NCI-H2227 (cell line): Measurements from ENCODE around the gene NADSYN1.

Experiments used
- DNase-seq: peaks from one replicate; lab custom pipeline; 2025; ENCODE audit not compliant: unreplicated experiment; lab: John Stamatoyannopoulos, UW

The NADSYN1 gene

DNA sequence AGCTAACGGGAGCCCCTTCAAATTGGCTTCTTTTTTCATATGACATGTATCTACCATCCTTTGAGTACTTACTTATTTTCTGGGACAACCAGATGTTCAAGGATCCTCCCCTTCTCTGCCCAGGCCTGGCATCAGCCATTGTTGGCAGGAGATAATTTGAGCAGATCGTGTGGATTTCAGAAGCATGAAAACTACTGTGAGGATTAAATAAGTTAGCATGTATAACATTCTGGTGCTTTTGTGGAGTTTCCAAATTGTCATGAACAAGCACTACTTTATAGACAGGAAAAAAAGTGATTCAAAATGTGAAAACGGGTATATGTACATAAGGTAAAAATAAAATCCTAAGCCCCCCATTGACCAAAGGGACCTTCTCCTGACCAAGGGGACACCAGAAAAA lies 2.1 kb upstream of the NADSYN1 start:
- DNase-seq = no peak

DNA sequence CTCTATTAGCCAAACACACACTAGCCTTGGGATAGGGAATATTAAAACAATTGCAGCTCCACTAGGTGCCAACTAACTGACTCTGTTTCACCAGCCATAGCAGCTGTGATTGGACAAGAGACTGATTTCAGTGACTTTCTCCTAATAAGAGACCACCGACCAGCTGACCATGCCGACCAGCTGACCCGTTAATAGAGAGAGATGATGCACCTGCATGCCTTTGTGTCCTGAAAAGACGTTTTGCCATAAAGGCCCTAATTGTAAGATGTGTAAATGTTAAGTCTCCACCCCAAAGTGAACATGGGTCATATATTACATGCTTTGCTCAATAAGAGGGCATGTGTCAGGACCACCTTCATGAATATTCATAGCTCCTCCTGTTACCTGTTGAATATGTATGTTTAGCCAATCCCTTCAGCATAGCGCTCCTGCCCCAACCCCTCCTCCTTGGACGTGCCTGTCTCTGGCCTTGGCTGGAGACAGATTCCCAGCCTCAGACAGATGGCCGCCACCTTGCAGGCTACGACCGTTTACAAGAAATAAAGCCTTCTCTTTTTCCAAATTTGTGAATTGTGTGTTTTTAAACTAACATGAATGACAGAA lies 1.3 kb upstream of the NADSYN1 start:
- DNase-seq = peak; percentile 66

DNA sequence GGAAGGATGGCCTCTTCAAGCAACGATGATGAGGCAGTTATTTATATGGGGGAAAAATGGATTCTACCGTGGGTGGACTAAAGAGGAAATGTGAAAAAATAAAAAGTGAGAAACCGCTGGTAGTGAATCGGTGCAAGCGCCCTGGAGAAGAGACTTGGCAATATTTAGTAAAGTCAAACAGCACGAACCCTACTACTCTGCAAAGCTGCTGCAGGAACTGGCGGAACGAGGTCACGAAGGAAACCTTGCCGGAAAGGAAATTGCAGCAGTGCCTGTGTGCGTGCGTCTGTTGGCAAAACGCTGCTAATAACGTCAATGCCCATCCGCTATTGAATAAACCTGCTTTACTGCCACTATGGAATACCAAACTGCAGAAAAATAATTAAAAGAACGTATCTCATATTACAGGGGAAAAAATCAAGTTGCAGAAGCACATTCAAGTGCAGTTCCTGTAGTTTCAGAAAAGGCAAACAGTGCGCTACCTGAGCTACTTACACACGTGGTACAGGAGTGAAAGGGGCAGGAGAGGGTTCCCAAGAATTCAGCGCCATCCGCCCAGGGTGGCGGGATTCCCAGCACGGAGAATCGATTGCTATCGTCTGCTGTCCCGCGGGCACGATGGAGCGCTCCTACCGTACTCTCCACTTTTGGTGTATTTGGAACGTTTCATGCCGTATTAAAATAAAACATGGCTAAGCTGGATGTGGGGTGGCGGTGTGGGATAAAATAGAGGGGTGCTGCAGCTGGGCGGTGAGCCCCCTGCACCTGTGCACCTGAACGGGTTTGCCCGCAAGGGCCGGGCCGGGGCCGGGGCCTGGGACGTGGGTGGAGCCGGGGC lies 585 bp upstream of the NADSYN1 start:
- DNase-seq = peak; percentile 57

DNA sequence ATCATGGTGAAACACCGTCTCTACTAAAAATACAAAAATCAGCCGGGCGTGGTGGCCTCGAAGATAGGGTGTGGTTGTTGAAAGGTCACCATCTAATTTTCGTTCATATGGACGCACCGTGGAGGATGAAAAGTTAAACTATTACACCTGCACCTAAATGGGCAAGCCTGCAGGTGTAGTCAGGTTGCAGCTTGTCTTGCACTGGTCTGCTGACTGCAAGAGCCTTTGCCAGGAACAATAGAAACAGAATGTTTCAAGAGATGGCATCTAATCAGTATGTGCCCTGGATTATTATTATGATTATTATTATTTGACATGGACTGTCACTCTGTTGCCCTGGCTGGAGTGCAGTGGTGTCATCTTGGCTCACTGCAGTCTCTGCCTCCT lies 908 bp downstream of the NADSYN1 start:
- DNase-seq = no peak

DNA sequence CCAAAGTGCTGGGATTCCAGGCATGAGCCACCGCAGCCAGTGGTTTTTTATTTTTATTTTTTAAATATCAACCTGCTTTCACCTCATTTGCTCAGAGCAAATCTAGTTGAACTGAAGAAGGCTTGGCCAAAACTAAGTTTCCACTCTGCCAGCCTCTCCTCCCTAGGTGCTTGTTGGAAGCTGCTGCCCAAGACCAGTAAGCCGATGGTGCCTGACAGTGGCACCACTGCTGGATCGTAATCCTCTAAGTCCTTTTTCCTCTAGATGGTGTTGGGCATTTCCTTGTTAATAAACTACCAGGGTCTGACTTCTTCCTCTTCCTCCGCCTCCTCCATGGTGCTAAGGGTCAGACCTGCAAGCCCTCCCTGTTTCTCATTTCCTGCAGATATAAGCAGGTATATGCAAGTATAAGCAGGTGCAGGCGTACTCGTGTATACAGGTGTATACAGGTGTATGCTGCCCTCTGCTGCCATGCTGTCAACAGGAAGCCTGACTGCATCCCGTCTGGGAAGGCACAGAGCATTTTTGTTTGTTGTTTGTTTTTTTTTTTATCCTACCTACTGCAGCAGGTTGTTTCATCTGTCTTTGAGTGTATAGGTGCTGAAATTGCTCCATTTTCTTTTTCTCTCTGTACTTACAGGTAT lies 1.6 kb downstream of the NADSYN1 start:
- DNase-seq = no peak

DNA sequence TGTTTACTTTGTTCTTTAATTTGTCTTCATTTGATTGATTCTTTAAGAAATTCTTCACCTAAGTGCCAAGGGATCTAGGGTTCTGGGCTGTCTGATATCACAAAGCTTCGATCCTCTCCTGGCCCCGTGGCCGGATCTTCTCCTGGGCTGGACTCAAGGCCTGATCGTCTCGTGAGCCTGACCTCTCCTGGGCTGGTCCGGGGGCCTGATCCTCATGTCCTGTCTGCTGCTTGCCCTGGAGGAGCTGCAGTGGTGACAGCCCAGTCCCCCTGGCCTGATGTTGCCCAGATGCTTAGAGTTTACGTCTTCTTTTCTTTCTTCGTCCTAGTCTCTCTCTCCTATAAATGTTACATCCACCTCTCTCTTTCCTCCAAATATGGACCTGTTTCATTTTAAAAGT lies 3.3 kb downstream of the NADSYN1 start:
- DNase-seq = no peak

DNA sequence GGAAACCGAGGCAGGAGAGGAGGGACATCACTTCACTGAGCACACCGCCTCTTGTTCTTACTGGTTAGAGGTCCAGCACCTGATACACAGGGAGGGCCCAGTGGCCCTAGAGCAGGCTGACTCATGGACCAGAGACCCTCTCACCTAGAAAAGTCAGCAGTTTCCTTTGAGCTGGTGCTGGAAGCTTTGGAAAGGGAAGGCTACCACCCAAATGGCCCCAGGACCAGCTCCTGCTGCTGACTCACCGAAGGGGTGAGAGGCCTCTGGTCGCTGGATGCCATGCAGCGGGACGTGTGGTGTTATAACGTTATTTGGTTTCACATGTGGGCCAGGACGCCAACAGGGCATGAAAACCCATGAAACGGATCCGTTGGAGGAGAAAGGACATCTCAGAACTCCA lies 3.8 kb downstream of the NADSYN1 start:
- DNase-seq = no peak

DNA sequence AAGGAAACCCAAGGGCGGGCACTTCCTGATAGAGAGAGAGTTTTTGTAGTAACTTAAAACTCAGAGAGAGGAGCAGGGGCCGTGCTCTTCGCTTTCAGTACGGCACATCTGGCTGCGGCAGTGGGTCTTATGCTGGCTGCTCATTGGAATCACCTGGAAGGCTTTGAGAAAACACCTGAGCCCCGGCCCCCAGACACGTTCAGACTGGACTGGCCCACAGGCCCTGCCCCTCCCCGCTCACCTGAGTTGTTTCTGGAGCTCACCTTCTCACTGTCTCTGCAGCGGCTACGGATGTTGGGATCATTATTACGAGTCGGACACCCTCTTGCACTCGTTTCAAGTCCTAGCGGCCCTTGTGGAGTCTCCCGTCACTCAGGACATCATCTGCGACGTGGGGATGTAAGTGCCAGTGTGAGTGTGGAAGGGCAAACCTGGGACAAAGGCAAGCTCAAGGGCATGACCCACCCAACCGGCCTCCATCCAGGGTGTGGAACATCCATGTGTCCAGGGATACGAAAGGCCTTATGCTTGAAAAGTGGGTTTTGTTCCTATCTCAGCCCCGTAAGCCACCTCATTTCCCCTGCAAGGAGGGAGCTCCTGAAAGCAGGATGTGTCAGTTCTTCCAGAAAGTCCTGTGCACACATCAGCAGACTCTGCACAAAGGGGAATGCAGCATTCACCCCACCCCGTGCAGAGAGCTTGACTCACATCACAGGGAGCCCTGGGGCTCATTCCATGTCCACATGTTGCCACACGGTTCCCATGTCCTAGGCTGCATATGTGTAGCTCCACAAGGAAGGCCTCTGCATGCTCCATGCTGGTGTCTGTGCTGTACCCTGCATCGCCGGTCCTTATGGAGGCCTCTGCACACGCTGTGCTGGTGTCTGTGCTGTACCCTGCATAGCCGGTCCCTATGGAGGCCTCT lies 5.4 kb downstream of the NADSYN1 start:
- DNase-seq = no peak

DNA sequence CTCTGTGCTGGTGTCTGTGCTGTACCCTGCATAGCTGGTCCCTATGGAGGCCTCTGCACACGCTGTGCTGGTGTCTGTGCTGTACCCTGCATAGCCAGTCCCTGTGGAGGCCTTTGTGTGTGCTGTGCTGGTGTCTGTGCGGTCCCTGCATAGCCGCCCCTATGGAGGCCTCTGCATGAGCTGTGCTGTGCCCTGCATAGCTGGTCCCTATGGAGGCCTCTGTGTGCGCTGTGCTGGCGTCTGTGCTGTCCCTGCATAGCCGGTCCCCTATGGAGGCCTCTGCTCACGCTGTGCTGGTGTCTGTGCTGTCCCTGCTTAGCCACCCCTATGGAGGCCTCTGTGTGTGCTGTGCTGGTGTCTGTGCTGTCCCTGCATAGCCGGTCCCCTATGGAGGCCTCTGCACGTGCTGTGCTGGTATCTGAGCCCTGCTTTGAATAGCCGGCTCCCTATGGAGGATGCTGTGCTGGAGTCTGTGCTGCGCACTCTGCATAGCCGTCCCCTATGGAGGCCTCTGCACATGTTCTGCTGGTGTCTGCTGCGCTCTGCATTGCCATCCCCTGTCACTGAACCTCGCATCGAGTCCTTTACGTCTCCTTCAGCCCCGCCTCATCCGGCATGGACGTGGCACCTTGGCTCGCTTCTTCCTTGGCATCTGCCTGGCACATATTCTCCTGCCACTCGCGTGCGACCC lies 6.2 kb downstream of the NADSYN1 start:
- no peak for DNase-seq

DNA sequence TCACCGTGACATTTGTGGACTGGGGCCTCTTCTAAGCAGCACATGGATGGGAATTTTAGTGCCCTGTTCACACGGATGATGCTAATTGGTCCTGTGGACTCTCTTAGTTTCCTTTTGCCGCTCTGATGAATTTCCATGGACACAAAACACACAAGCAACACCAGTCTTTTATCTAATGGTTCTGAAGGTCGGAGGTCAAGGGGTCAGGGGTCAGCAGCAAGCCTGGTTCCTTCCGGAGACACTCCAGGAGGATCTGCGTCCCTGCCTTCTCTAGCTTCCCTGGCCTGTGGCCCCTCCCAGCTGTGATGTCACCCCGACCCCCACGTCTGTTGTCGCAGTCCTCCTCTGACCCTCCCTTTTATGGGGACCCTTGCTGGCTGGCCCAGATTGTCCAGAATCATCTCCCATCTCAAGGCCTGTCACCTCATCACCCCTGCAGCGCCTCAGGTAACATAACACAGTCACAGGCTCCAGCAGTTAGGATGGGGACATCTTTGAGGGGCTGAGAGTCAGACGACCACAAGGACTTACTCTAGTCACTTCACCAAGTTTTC lies 6.8 kb downstream of the NADSYN1 start:
- no peak for DNase-seq

DNA sequence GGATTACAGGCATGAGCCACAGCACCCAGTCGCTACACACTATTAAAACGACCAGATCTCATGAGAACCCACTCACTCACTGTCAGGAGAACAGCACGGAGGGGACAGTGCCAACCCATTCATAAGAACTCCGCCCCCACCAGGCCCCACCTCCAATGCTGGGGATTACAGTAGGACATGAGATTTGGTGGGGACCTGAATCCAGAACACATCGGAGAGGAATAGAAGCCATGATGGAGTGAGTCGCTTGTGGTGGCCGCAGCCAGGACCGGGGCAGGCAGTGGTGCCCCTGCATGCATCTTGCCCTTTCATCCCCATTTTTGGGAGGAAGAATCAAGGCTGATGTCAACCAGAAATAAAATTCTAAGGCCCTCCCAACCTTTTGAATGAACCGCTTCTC lies 8.7 kb downstream of the NADSYN1 start:
- no peak for DNase-seq

DNA sequence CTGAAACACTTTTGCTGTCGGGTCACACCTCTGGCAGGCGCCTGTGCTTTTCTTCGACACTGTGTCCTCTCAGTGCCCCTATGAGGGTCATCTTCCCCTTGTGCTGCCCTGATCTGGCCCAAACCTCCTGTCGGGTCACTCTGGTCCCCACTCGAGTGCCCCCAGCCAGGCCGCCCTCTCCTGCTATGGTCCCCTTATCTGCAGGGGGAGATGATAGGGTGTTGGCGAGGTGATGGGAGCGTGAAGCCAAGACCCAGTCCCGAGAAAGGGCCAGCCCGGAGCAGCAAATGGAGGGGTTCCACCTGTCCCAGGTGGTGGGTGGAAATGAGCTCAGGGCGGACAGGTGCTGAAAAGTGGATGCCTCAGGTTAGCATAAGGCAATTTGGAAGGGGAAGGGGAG lies 9.7 kb downstream of the NADSYN1 start:
- no peak for DNase-seq

DNA sequence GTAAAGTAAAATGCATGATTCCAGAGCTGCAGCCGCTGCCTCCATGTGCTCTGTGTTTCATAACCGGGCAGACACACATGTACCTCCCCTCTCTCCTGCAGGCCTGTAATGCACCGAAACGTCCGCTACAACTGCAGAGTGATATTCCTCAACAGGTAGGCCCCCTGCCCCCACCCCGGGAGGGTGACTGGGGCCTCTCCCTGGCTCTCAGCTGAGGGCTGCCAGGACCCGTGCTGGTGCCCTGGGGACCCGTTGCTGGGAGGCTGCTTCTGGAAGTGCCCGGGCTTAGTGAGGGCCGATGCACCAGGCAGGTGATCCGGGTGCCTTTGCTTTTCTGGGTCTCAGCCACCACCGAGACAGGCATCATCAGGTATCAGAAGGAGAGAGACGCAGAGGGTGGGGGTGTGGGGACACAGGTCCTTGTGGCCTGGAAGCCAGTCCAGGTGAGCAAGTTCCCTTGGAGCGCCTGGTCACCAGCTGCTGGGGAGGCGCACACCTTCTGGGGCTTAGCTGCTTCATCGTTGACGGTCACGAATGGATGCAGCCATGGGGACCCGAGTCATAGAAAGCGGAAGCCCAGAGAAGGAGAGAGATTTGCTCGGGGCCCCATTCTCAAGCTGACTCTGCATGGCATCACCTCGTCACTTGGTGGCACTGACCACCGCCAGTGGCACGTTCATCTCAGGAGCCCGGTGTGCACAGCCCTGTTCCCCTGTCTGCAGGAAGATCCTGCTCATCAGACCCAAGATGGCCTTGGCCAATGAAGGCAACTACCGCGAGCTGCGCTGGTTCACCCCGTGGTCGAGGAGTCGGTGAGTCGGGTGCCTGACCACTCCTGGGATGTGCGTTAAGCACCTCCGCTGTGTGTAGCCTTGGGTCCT lies 10.6 kb downstream of the NADSYN1 start:
- no peak for DNase-seq

DNA sequence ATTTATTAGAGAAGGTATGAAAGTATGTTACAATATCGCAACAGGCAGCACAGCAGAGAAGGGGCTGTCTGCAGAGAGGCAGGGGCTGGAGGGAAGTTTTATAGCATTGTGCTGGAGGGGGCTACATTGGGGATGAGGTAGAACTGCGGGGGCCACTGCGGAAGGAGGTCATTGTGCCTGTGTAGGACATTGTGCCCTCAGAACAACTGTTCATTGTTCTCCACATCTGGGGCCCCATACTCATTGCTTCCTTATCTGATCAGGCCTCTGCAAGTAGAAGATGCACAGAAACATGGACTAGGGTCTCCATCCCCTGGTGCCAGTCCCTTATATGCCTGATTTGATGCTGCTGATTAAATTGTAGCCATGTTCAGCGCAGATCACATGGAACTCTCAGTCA lies 12.1 kb downstream of the NADSYN1 start:
- no peak for DNase-seq

DNA sequence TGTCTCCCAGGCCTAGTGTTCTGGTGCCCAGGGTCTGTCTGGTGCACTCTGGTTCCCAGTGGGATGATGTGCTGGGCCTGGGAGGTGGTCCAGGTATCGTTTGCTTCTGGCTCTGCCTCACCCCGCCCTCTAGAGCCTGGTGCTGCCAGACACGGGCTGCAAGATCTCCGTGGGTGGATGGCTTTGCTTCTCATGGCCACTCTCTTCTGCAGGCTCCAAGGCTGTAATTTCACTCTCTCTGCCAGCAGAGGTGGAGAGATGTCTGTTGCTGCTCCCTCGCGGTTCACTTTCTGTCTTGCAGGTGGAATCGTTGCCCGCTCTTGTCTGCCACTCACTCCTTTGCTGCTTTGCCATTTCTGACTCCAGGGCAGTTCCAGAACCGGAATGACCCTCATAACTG lies 13.4 kb downstream of the NADSYN1 start:
- DNase-seq = no peak

DNA sequence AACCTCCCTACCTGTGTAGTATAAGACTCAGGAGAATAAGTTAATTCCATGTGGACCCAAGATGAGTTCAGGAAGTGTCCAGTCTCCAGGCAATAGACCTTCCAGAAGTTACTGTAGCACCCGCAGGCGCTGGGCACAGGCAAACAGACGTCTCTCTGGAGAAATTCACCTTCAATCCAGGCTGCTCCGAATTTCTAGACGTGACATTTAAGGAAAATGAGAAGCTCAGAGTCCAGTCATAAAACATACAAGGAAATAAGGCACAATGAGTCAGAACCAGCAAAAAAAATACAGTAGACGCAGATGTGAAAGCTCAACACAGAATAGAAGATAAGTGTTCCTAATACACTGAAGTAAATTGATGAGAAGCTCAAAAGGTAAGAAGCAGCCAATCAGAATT lies 14.2 kb downstream of the NADSYN1 start:
- DNase-seq = no peak

DNA sequence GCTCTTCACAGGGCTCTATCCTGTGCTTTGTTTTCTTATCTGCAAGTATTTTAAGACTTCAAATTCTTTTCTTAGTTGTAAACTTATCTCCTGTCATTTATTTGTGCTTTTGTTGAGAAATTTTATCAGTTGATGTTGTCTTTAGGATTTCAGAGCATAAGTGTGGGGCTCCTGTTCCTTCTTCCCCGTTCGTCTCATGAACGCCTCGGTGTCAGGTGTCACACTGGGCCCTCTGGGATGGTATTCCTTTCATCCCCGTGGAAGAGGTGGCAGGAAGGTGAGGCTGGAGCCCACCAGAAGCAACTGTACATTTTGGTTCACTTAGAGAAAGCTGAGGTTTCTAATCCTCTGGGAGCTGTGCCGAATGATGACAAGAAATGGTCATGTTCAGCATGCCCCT lies 17.9 kb downstream of the NADSYN1 start:
- DNase-seq = no peak

DNA sequence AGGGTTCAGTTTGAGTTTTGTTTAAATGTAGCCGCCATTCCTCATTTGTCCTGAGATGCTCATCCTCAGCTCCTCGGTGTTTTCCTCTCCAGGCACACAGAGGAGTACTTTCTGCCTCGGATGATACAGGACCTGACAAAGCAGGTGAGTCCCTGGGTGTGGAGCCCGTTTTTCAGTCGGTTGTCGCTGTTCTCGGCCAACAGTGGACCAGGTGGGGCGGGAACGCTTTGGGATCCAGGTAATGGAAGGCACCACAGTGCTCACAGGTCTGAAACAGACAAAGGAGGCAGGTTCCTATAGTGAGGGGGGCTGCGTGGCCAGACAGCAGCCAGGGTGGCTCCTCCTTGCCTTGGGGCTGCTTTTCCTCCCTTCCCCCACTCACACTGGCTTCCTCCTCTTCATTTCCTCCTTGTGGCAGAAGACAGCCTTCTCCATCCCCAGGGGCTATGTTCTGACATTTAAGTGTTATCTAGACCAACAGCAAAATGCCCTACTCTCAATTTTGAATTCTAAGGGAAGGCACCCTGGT lies 19.4 kb downstream of the NADSYN1 start:
- DNase-seq = no peak
